Right forelimb (tissue), 1 donor: ENCODE data around the gene PLCD1.
"Not testable (repeated sequence)": the region's sequence is repeated elsewhere in the genome, so short reads cannot be mapped to it uniquely, and the experiment has no call there.

Experiments
- DNase-seq: peaks from one replicate; pipeline ENCODE4 v3.0.0-alpha.2; 2018

Gene PLCD1

DNA sequence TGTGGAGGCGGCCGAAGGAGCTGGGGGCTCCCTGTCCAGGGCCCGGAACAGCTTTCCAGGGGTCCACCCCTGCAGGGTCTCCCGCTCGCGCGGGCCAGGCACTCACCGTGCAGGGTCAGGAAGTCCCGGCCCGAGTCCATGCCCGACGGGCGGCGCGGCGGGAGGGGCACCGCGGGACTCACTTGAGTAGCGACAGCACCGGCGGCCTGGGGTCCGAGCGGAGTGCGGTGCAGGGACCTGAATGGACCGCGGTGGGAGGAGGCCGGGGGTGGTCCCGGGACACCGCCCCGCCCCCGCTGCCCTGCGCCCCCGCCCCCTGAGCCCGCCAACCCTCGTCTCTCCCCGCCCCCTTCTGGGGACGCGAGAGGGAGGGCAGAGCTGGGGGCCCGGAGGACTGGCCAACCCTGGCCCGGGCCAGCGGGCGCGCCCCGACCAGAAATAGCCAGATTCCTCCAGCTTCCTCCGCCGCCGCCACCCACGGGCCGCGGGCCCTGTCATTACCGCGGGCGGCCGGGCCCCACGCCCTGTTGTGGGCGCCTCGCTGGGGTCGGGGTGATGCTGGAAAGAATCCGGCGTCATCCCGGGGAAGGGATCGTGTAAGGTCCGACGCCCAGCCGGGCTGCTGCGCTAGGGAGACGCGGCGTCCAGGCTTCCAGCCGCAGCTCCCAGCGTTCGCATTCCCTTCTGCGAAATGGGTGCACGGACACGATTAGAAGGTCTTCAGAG lies at the start of gene PLCD1:
Gene PLCD1 (minus strand): TSS at position 243 of the 726 bp plus-strand sequence. CDS start 103 bp downstream, at position 140.
- DNase-seq: peak; percentile 89

DNA sequence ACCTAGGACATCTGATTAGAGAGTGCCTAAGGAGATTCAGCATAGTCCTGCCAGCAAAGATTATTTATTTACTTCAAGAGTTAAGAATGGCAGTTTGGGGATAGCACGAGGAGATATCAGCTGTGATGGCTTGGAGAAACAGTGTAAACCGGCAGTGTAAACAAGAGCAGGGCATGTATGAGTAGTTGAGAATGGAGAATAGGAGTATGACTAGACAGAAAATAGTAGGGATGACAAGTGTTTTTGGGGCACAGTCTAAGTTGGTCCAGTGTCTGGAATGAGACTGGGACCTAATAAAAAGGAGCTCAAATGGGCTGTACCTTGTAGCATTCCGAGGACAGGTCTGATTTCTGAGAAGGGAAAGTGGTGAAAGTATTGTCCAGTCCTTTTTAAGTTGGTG lies 47.6 kb upstream of the PLCD1 start:
- not testable (repeated sequence) for DNase-seq

DNA sequence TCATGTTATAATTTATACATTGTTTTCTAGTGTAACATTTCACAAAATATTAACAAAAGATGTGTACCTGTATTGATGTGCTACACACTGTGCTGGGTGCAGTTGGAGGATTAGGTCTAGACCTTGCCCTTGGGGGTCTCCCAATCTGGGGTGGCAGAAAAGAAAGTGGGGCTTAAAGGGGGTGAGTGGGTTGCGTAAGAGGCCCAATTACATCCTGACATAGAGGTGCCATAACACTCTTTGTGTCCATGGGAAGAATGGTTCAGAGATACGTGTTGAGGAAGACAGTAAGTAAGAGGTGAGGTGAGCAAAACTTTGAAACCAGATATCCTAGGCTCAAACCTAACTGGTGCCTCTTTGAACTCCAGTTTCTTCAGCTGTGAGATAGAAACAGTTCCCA lies 40.6 kb upstream of the PLCD1 start:
- DNase-seq: no peak

DNA sequence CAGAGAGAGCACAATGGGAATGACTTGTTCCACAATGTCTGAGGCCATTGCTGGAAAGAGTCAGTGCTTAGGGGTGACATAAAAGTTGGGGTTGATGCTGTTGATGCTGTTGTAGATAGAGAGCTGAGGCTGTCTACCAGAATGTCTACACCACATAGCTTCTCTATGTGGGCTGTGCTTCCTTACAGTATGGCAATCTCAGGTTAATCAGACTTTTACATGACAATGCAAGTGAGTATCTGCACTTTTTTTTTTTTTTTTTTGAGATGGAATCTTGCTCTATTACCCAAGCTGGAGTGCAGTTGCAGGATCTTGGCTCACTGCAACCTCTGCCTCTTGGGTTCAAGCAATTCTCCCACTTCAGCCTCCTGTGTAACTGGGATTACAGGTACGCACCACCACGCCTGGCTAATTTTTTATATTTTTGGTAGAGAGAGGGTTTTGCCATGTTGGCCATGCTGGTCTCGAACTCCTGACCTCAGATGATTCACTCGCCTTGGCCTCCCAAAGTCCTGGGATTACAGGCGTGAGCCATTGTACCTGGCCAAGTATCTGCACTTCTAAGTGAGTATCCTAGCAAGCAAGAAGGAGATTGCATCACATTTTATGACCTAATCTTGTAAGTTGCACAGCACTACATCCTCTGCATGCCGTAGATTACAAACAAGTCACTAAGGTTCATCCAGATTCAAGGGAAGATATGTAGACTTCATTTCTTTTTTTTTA lies 38.2 kb upstream of the PLCD1 start:
- no peak for DNase-seq

DNA sequence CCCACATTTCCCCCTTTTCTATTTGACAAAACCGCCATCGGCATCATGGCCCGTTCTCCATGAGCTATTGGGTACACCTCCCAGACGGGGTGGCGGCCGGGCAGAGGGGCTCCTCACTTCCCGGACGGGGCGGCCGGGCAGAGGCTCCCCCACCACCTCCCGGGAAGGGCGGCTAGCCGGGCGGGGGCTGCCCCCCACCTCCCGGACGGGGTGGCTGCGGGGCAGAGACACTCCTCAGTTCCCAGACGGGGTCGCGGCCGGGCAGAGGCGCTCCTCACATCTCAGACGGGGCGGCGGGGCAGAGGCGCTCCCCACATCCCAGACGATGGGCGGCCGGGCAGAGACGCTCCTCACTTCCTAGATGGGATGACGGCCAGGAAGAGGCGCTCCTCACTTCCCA lies 35.0 kb upstream of the PLCD1 start:
- not testable (repeated sequence) for DNase-seq

DNA sequence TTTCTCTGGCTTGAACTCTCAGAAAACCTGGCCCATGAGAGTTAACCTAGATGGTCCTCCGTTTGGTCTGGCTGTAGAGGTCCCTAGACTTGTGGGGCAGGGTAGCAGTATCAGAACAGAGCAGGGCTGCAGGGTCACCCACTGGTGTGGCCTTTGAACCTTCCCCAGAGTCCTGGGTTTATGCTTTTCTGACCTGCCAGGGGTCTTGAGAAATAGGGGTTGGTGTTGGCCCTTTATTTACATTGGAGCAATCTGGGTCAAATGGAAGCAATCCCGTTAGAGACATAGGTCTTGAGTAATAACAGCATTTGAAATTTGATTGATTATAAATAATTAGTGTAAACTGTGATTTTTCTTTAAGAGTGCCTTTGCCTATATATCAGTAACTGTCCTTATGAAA lies 33.4 kb upstream of the PLCD1 start:
- no peak for DNase-seq

DNA sequence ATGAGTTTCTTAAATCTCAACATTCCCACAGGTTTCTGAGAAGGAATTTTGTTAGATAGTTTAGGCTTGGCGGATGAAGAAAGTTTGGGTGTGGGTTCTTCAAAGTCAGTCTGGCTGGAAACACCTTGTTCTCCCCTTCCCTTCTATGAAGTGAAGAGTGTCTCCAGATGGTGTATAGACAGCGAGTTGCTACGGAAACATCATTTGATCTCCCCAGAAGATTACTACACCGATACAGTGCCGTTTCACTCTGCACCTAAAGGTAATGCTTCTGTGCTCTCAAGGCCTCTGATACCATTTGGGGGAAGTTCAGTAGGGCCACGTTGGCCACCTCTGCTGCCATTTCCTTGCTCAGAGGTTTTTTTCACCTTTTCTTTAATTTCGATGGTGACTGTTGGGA lies 30.1 kb upstream of the PLCD1 start:
- no peak for DNase-seq

DNA sequence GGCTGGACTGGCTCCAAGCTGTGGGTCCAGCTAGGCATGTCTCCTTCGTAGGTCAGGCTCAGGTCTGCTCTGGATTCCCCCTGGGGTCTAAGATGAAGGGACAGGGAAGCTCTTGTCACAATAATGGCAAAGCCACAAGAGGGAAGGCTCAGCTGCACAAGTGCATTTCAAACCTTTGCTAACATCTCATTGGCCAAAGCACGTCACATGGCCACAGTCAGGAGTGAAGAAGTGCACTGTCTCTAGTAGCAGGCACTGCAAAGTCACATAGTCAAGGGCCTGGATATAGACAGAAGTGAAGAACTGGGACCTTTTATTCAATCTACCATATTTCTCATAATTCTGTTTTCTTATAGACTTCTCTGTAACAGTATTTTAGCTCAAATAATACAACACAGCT lies 29.7 kb upstream of the PLCD1 start:
- DNase-seq: no peak

DNA sequence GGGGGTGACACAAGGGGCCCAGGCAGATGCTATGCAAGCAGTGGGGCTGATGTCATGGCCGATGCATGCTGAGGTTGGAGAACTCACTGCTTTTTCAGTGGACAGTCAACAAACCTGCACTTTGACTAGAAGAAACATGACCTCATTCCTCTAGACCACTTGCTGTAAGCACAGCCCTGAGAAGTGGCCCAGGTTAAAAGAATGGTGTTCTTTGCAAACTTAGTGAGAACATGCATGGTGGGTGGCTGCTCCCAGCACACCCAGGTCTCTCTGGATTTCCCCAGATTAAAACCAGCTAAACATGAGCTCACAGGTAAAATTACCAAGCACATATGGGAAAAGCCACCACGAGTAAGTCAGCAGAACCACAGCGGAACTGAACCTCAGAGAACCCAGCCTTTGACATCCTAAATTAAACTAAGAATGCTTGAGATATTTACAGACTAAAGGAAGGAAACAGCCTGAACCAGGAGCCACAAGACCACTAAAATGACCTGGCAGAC lies 25.1 kb upstream of the PLCD1 start:
- no peak for DNase-seq

DNA sequence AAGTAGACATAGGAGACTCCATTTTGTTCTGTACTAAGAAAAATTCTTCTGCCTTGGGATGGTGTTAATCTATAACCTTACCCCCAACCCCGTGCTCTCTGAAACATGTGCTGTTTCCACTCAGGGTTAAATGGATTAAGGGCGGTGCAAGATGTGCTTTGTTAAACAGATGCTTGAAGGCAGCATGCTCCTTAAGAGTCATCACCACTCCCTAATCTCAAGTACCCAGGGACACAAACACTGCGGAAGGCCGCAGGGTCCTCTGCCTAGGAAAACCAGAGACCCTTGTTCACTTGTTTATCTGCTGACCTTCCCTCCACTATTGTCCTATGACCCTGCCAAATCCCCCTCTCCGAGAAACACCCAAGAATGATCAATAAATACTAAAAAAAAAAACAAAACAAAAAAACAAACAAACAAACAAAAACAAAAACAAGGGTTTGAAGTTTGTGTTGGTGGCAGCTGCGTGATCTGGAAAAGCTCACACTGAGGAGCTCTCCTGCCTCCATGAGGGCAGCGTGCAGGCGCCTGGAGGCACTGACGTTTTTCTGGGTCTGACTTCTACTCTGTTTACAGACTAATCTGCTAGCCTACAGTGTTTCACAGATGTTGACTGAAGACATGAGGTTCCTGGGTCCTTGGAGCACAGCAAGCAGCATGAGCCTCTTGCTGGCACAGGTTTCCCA lies 24.5 kb upstream of the PLCD1 start:
- DNase-seq: not testable (repeated sequence)

DNA sequence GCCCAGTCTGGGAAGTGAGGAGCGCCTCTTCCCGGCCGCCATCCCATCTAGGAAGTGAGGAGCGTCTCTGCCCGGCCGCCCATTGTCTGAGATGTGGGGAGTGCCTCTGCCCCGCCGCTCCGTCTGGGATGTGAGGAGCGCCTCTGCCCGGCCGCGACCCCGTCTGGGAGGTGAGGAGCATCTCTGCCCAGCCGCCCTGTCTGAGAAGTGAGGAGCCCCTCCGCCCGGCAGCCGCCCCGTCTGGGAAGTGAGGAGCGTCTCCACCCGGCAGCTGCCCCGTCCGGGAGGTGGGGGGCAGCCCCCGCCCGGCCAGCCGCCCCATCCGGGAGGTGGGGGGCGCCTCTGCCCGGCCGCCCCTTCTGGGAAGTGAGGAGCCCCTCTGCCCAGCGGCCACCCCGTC lies 23.8 kb upstream of the PLCD1 start:
- not testable (repeated sequence) for DNase-seq

DNA sequence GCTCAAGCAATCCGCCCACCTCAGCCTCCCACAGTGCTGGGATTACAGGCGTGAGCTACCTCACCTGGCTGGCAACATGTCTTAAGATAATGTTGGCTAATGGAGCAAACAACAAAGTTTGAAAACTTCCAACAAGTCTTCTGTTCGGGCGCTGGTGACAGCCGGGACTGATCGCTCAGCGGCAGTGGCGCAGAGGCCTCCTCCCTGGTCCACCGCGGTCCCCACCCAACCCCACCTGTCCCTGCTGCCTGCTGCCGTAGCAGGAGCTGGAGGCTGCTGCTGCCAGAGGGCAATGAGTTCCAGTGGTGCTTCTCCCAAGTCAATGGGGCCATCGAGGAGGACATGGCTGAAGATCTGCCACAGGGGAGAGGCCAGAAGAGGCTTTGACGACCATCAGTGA lies 21.7 kb upstream of the PLCD1 start:
- DNase-seq: no peak

DNA sequence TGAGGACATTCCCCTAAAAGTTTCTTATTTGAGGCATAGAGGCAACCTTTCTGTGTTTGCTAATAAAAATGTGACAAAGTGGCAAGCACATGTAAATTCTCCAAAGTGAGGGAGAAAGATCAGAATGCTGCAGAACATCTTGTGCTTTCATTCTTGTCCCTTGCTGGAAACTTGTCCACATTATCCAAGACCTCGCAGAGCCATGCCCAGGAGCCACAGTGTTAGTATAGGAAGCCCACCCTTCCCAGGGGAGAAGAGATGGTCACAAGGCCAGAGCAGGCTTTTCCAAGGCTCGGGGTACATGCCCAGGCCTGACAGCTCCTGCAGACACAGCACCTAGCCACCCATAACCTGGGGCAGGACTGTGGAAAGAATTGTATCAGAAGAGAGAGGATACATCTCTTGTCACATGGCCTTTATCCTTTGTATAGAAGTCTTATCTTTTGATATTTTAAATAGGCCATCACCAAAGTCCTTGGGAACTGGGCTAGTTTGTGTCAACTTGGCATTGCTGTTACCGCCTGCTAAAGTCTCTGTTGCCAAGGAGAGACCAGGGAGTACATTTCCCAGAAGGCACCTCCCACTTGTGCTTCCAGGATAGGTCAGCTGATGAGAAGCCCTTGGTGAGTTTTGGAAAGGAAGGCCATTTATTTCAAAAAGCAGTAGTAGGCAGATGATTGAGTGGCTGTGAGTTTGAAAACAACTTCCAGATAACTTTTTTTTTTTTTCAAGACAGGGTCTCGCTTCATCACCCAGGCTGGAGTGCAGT lies 20.1 kb upstream of the PLCD1 start:
- DNase-seq: no peak

DNA sequence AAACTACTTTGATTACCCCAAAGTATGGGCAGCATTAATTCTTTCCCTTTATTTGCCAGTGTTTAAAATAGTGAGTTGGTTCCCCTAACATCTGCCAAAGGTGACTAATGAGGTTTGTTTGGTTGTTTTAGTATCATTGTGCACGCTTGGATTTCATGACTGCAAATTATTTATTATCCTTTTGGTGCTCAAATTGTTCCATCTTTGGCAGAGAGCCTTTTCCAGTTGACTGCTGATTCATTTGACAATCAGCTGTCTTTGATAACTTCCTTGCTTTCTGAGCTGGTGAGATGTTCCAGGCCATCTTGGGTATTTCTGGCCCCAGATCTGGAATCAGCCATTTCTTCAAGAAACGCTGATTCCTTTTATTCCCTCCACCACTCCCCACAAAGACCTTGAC lies 18.5 kb upstream of the PLCD1 start:
- DNase-seq: no peak

DNA sequence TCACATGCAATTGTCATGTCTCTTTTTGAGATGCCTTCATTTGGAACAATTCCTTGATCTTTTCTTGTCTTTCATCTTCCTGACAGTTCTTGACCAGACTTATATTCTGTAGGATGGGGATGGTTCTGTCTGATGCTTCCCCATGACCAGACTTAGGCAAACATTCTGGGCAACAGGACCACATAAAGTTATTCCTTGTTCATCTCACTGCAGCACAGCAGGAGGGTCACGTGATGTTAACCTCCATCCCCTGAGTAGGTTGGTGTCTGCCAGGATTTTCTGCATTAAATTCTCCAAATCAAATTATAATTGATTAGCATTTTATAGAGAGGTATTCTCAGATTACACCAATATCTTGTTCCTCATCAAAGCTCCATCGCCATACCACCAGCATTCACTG lies 17.4 kb upstream of the PLCD1 start:
- no peak for DNase-seq

DNA sequence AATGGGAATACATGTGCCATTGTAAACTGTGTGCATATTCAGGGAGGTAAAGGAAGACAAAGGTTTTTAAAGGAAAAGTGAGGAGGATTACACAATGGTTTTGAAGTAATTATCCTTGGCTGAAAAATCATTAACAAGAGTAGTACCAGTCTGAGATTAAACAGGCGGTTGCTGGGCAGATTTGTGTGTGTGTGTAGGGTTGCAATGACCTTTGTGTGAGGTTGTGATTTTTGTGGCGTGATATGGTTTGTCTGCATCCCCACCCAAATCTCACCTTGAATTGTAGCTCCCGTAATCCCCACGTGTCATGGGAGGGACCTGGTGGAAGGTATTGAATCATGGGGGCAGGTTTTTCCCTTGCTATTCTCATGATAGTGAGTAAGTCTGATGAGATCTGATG lies 16.6 kb upstream of the PLCD1 start:
- no peak for DNase-seq

DNA sequence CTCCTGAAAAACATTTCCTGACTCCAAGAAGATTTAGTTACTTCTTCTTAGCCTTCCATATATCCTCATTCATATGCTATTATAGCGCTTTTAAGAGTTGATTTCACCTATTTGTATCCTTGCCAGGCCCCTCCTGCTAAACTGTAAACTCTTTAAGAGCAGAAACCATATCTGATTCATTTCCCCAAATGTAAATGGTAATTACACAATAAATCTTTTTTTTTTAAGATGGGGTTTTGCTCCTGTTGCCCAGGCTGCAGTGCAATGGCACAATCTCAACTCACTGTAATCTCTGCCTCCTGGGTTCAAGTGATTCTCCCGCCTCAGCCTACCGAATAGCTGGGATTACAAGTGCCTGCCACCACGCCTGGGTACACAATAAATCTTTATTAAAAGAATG lies 14.0 kb upstream of the PLCD1 start:
- no peak for DNase-seq

DNA sequence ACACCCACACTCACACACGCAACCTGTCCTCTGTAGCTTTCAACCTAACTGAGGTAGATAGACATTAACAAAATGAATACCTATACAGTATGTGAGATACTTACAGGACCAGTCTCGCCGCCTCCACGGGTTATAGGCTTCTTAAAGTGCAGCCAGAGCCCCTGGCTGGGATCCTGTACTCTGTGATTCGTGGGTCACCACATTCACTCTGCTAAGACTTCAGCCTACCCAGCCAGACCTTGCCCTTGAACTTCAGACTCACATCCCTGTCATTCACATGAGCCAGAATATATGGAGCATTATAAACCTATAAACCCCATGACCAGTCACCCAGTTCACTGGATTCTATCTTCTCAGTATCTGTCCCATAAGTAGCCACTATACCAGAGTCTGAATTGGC lies 11.0 kb upstream of the PLCD1 start:
- DNase-seq: no peak

DNA sequence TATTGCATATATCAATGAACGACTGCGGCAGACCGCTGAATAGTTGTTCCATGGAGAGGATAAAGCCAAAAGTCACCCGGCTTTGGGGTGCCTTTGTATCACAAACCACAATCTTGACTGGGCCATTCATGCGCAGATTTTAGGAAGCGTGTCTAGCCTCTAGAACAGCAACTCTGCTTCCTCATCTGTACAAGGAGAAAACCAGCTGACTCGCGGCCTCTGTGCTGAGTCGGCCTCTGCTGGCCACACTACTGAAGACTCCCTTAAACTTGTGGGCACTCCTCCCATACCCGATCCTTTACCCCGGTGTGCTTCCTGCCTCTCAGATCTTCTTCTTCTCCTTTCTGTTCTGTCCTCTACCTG lies 10.4 kb upstream of the PLCD1 start:
- no peak for DNase-seq

DNA sequence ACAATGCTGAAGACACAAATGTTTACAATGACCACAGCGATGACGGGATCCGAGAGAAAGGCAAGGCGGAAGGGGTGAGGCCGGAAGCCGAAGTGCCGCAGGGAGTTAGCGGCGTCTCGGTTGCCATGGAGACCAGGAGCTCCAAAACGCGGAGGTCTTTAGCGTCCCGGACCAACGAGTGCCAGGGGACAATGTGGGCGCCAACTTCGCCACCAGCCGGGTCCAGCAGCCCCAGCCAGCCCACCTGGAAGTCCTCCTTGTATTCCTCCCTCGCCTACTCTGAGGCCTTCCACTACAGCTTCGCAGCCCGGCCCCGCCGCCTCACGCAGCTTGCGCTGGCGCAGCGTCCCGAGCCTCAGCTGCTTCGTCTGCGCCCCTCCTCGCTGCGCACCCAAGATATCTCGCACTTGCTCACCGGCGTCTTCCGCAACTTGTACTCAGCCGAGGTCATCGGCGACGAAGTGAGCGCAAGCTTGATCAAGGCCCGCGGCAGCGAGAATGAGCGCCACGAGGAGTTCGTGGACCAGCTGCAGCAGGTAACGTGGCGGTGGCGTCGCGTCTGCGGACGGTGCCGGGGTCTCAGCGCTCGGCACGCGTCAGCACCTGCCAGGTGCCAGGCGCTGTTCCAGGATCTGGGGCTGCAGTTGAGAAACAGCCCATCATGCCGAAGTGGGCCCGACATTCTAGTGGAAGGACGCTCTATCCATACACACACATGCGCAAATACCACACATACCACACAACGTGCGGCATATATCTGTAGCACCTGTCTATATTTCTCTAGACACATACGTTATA lies 9.9 kb upstream of the PLCD1 start, which contains the start of gene DLEC1:
Gene DLEC1 (plus strand): TSS at position 108 of the 798 bp plus-strand sequence. CDS start 18 bp downstream, at position 126.
- DNase-seq: peak; percentile 73

DNA sequence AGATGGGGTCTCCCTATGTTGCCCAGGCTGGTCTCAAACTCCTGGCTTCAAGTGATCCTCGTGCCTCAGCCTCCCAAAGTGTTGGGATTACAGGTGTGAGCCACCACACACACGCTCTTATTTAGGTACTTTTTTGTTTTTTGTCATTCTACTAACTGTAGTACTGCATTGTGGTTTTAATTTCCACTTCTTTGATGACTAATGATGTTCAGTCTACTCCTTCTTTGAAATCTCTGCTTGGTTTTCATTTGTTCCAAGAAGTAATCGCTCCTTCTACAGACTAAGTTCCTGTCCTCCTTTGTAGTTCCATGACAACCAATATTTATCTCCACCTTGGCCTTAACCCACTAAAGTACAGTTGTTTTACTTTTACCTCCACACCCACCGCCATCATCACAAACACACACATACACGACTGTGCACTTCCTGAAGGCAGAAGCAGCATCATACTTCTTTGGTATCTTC lies 9.0 kb upstream of the PLCD1 start:
- DNase-seq: no peak

DNA sequence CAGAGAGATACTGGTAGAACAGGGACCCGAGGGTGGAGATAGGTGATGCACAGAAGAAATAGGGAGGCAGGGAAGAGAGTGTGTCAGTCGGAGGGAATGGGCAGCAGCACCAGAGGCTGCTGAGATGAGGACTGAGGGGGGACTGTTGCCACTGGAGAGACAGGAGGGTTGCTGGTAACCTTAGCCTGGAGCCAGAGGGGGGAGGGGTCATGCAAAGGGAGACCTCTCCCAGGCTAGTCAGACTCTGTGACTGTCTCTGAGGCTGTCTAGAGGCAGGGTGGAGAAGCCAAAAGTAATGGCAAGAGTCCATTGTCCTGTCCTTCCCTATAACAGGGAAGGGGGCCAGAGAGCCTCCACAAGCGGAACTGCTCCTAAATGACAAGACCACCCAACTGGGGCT lies 7.5 kb upstream of the PLCD1 start:
- DNase-seq: no peak
